Measurements from ENCODE around the gene CD47. TPM values are rescaled to one million over a fixed set of nuclear protein-coding genes. Genes with fewer than 3 reads are reported as not detected.

The CD47 gene
- polyA plus RNA-seq, 1 of the 3 experiments (the other 2 are of a cell fraction) = 19.6 TPM

DNA sequence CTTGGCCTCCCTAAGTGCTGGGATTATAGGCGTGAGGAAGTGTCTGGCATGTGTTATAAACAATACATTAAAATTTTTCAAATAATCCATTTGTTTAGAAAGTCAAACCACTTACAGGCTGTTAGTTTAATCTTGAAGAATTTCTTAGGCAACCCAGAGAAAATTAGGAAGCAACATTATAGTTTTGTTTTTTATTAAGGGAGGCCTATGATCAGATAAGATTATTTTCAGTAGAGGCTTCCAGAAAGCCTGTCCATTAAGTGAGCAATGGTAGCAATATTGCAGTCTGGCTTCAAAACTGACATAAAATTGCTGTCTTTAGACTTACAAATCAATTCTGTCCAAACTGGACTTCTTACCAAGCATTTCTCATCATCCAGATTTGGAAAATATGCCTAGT is 49.6 kb downstream of the CD47 start:
- H4K20me1 ChIP-seq (ENCODE audit: insufficient read depth) = no peaks in the 10 kb centered on the region
- H3F3A ChIP-seq (replicated peaks; ENCODE audit: insufficient read depth) = no peaks in the 10 kb centered on the region
- H3K9ac ChIP-seq = no peak overlapping the region
- peaks cover 3 to 6% of the 10 kb centered on the region in 2 experiments for H3K36me3 ChIP-seq (replicated peaks in 1 of 2; ENCODE audit: control insufficient read depth in 1 of 2, insufficient read depth in 2 of 2, low read length in 1 of 2)
- no peaks in the 10 kb centered on the region for H3K9me3 ChIP-seq
- H3K27ac ChIP-seq (ENCODE audit: low read depth in 2 of 2, low read length in 1 of 2) = no peak overlapping the region
- WGBS (ENCODE audit: low lambda C conversion rate) = 93% methylated on average over 1 of the region's 1 CpG
- H2AFZ ChIP-seq (ENCODE audit: low read depth) = no peak overlapping the region
- no peak for DNase-seq
- H3K4me2 ChIP-seq = no peak overlapping the region
- ChIA-PET CTCF (interaction anchor here (1.3 to 1.4 kb wide), 2 partner anchors 11 to 16 kb away, joined by 4 read pairs; no protein-coding TSS in a partner anchor), POLR2A (no interaction called here)
- no peaks in the 10 kb centered on the region for H3K79me2 ChIP-seq (ENCODE audit: insufficient read depth)
- H3K4me3 ChIP-seq (ENCODE audit: low read depth in 2 of 2, low read length in 1 of 2) = no peak overlapping the region
- TF ChIP-seq NFIC (IDR thresholded peaks at IDR 0.05; ENCODE audit: borderline replicate concordance) (no peak), MXI1 (IDR thresholded peaks at IDR 0.05; ENCODE audit: low read depth, low read length) (no peak), TCF12 (IDR thresholded peaks at IDR 0.05) (no peak)
- TF ChIP-seq, protein P1, sequence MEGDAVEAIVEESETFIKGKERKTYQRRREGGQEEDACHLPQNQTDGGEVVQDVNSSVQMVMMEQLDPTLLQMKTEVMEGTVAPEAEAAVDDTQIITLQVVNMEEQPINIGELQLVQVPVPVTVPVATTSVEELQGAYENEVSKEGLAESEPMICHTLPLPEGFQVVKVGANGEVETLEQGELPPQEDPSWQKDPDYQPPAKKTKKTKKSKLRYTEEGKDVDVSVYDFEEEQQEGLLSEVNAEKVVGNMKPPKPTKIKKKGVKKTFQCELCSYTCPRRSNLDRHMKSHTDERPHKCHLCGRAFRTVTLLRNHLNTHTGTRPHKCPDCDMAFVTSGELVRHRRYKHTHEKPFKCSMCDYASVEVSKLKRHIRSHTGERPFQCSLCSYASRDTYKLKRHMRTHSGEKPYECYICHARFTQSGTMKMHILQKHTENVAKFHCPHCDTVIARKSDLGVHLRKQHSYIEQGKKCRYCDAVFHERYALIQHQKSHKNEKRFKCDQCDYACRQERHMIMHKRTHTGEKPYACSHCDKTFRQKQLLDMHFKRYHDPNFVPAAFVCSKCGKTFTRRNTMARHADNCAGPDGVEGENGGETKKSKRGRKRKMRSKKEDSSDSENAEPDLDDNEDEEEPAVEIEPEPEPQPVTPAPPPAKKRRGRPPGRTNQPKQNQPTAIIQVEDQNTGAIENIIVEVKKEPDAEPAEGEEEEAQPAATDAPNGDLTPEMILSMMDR (IDR thresholded peaks at IDR 0.05) = no peak
- H3K4me1 ChIP-seq (ENCODE audit: control insufficient read depth in 1 of 2, insufficient read depth in 2 of 2, low read depth in 1 of 2, low read length in 1 of 2) = no peaks in the 10 kb centered on the region; a peak in 2 of 4 replicates
- H3K27me3 ChIP-seq (ENCODE audit: insufficient read depth) = no peaks in the 10 kb centered on the region
- H3K9me2 ChIP-seq = no peaks in the 10 kb centered on the region

DNA sequence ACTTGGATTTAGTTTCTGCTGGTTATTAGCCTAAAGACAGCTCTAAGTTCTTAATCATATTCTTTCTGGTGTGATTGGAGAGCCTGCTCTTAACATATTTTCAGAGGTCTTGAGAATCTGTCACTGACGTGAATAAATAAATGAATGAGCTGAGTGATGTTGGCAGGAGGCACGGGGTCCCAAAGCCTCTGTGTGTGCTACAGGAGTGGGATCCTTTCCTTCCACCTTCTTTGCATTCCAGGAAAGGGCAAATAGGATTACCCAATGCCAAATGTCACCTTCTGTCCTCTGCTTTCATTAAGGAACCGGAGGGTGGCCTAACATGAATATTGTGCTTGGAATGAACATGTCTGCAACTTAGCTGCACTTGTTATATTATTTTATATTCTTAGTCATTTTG is 53.1 kb downstream of the CD47 start:
- Histone ChIP-seq H3K9me2 (no peaks in the 10 kb centered on the region), H2AFZ (ENCODE audit: low read depth) (no peak overlapping the region), H3K4me3 (ENCODE audit: low read depth in 2 of 2, low read length in 1 of 2) (no peak overlapping the region), H4K20me1 (ENCODE audit: insufficient read depth) (no peaks in the 10 kb centered on the region), H3K79me2 (ENCODE audit: insufficient read depth) (no peaks in the 10 kb centered on the region), H3K36me3 (replicated peaks in 1 of 2; ENCODE audit: control insufficient read depth in 1 of 2, insufficient read depth in 2 of 2, low read length in 1 of 2) (peaks cover 2 to 3% of the 10 kb centered on the region in 2 experiments), H3K4me2 (no peak overlapping the region), H3K9ac (no peak overlapping the region), H3F3A (replicated peaks; ENCODE audit: insufficient read depth) (no peaks in the 10 kb centered on the region), H3K27me3 (ENCODE audit: insufficient read depth) (no peaks in the 10 kb centered on the region), H3K27ac (ENCODE audit: low read depth in 2 of 2, low read length in 1 of 2) (no peak overlapping the region), H3K9me3 (no peaks in the 10 kb centered on the region), H3K4me1 (ENCODE audit: control insufficient read depth in 1 of 2, insufficient read depth in 2 of 2, low read depth in 1 of 2, low read length in 1 of 2) (no peaks in the 10 kb centered on the region; a peak in 2 of 4 replicates)
- no peak for TF ChIP-seq RCOR1 (IDR thresholded peaks at IDR 0.05; ENCODE audit: low read length)
- TF ChIP-seq, protein P2, sequence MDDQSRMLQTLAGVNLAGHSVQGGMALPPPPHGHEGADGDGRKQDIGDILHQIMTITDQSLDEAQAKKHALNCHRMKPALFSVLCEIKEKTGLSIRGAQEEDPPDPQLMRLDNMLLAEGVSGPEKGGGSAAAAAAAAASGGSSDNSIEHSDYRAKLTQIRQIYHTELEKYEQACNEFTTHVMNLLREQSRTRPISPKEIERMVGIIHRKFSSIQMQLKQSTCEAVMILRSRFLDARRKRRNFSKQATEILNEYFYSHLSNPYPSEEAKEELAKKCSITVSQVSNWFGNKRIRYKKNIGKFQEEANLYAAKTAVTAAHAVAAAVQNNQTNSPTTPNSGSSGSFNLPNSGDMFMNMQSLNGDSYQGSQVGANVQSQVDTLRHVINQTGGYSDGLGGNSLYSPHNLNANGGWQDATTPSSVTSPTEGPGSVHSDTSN (IDR thresholded peaks at IDR 0.05) = no peak
- TF ChIP-seq SMC3 (IDR thresholded peaks at IDR 0.05; ENCODE audit: low read depth, low read length) = no peak
- TF ChIP-seq NFIC (IDR thresholded peaks at IDR 0.05; ENCODE audit: borderline replicate concordance) = no peak
- no peak for TF ChIP-seq EP300 (IDR thresholded peaks at IDR 0.05; ENCODE audit: borderline replicate concordance in 1 of 2, low read depth in 1 of 2, low read length in 1 of 2)
- TF ChIP-seq RFX5 (IDR thresholded peaks at IDR 0.05; ENCODE audit: low read length) = no peak
- no peak for TF ChIP-seq TAF1 (IDR thresholded peaks at IDR 0.05; ENCODE audit: borderline replicate concordance, low read depth, low read length)
- TF ChIP-seq JUND (IDR thresholded peaks at IDR 0.05) = no peak
- TF ChIP-seq, protein P3, sequence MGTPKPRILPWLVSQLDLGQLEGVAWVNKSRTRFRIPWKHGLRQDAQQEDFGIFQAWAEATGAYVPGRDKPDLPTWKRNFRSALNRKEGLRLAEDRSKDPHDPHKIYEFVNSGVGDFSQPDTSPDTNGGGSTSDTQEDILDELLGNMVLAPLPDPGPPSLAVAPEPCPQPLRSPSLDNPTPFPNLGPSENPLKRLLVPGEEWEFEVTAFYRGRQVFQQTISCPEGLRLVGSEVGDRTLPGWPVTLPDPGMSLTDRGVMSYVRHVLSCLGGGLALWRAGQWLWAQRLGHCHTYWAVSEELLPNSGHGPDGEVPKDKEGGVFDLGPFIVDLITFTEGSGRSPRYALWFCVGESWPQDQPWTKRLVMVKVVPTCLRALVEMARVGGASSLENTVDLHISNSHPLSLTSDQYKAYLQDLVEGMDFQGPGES (IDR thresholded peaks at IDR 0.05; ENCODE audit: low read depth, low read length) = no peak
- TF ChIP-seq SIN3A (IDR thresholded peaks at IDR 0.05; ENCODE audit: borderline replicate concordance, low read depth, low read length) = no peak
- no peak for TF ChIP-seq YY1 (IDR thresholded peaks at IDR 0.05; ENCODE audit: low read depth)
- no peak for TF ChIP-seq RAD21 (IDR thresholded peaks at IDR 0.05; ENCODE audit: low read length)
- TF ChIP-seq, protein P4, sequence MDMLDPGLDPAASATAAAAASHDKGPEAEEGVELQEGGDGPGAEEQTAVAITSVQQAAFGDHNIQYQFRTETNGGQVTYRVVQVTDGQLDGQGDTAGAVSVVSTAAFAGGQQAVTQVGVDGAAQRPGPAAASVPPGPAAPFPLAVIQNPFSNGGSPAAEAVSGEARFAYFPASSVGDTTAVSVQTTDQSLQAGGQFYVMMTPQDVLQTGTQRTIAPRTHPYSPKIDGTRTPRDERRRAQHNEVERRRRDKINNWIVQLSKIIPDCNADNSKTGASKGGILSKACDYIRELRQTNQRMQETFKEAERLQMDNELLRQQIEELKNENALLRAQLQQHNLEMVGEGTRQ (IDR thresholded peaks at IDR 0.05; ENCODE audit: borderline replicate concordance, low read depth, low read length) = no peak
- TF ChIP-seq, protein P5, sequence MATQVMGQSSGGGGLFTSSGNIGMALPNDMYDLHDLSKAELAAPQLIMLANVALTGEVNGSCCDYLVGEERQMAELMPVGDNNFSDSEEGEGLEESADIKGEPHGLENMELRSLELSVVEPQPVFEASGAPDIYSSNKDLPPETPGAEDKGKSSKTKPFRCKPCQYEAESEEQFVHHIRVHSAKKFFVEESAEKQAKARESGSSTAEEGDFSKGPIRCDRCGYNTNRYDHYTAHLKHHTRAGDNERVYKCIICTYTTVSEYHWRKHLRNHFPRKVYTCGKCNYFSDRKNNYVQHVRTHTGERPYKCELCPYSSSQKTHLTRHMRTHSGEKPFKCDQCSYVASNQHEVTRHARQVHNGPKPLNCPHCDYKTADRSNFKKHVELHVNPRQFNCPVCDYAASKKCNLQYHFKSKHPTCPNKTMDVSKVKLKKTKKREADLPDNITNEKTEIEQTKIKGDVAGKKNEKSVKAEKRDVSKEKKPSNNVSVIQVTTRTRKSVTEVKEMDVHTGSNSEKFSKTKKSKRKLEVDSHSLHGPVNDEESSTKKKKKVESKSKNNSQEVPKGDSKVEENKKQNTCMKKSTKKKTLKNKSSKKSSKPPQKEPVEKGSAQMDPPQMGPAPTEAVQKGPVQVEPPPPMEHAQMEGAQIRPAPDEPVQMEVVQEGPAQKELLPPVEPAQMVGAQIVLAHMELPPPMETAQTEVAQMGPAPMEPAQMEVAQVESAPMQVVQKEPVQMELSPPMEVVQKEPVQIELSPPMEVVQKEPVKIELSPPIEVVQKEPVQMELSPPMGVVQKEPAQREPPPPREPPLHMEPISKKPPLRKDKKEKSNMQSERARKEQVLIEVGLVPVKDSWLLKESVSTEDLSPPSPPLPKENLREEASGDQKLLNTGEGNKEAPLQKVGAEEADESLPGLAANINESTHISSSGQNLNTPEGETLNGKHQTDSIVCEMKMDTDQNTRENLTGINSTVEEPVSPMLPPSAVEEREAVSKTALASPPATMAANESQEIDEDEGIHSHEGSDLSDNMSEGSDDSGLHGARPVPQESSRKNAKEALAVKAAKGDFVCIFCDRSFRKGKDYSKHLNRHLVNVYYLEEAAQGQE (IDR thresholded peaks at IDR 0.05; ENCODE audit: low read depth, low read length) = no peak
- TF ChIP-seq TCF12 (IDR thresholded peaks at IDR 0.05) = no peak
- TF ChIP-seq, protein P6, sequence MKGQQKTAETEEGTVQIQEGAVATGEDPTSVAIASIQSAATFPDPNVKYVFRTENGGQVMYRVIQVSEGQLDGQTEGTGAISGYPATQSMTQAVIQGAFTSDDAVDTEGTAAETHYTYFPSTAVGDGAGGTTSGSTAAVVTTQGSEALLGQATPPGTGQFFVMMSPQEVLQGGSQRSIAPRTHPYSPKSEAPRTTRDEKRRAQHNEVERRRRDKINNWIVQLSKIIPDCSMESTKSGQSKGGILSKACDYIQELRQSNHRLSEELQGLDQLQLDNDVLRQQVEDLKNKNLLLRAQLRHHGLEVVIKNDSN (IDR thresholded peaks at IDR 0.05; ENCODE audit: borderline replicate concordance, low read depth) = no peak
- 98% methylated on average over 3 of the region's 3 CpGs for WGBS (ENCODE audit: low lambda C conversion rate)
- CTCF ChIA-PET = interaction anchor here (1.1 to 1.8 kb wide), 3 partner anchors 13 to 110 kb away, joined by 3 to 6 read pairs (median 3); no protein-coding TSS in a partner anchor
- POLR2A ChIA-PET = no interaction called here
- no peak for DNase-seq

All from SK-N-SH (cell line).